ENCODE data around the gene PELI3.

DNA sequence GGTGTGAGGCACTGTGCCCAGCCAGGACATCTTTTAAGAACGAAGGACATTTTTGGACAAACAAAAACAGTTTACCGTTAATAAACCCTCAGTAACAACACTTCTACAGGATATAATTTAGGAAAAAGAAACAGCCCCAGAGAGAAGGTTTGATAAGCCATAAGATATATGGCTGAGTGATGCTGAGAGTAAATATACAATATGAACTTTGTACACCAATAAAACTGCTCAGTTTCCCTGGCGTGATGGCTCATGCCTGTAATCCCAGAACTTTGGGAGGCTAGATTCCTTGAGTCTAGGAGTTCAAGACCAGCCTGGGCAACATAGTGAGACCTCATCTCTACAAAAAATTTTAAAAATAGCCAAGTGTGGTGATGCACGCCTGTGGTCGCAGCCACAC, 31.8 kb downstream of the PELI3 start:
- no peak for TF ChIP-seq POLR2A (IDR thresholded peaks at IDR 0.05)
- TF ChIP-seq, protein P1, sequence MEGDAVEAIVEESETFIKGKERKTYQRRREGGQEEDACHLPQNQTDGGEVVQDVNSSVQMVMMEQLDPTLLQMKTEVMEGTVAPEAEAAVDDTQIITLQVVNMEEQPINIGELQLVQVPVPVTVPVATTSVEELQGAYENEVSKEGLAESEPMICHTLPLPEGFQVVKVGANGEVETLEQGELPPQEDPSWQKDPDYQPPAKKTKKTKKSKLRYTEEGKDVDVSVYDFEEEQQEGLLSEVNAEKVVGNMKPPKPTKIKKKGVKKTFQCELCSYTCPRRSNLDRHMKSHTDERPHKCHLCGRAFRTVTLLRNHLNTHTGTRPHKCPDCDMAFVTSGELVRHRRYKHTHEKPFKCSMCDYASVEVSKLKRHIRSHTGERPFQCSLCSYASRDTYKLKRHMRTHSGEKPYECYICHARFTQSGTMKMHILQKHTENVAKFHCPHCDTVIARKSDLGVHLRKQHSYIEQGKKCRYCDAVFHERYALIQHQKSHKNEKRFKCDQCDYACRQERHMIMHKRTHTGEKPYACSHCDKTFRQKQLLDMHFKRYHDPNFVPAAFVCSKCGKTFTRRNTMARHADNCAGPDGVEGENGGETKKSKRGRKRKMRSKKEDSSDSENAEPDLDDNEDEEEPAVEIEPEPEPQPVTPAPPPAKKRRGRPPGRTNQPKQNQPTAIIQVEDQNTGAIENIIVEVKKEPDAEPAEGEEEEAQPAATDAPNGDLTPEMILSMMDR (IDR thresholded peaks at IDR 0.05): no peak
